ENCODE results near the gene C17orf67.
A peak's percentile ranks its signal among the peaks of the same experiment; 100 is the strongest.

The C17orf67 gene

DNA sequence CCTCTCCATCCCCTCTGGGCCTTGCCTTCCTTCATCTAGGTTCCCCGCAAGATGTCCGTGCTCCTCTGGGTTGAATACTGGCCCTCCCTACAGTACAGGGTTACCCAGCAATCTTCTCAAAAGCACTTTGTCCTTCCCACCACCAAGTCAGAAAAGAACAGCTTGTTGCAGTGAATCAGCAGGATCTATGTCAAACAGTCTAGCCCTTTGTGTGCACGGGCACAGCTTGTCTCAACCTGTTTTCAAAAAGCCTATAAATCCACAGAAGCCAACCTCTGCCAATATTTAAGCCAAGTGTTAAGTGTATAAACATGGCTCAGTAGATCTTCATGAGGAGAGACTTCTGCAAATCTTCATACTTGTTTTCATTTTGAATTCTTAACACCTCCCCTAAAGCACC lies 25.2 kb downstream of the C17orf67 start:
- DNase-seq (no peak), ATAC-seq (no peak)

DNA sequence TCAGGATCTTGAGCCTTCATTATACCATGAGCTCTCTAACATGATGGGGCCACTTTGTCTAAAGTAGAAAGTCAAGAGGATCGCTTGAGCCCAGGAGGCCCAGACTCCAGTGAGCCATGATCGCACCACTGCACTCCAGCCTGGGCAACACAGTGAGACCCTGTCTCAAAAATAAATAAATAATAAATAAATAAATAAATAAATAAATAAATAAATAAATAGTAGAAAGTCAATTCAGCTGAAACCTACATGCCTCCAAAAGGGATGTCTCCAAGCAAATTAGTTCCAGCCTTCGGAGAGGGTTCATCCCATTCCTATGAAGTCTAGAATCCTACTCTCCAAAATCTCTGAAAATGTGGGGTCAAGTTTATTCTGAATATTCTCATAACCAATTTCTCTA lies 26.0 kb downstream of the C17orf67 start:
- ATAC-seq: no peak

DNA sequence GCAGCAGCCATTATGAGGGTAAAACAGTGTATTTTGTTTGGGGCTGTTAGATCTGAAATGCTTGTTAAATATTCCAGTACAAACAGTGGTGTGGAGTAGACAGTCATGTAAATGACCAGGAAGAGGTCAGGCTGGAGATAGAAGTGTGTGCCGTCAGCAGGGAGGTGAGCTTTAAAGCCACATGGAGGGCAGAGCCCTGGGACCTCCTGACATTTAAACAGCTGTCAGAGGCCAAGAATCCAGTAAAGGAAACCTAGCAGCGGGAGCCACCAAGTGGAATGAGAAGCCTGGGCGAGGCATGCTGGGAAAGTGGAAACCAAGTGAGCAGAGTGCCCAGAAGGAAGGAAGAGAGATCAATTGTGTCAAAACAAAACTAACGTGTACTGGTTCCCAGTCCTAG lies 26.8 kb downstream of the C17orf67 start:
- ATAC-seq: no peak
- DNase-seq: no peak

More for the DNA sequence above, 26.0 kb downstream of the C17orf67 start:
- DNase-seq: no peak

DNA sequence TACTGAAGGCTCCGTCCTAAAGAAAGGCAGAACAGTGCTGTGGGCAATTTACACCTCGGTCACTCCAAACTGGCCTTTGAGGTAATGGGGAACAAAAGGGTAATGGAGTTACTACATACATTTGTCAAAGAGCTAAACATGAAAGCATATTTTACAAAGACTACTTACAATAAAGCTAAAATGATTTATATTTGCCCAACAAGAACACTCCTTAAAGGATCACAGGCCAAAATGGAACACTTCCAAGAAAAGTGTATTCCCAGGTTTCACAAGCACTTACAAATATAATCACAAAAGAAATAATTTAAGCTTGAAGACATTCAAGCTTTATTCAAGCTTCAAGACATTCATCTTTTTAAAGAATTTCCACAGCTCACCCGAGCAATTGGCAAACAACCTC lies 29.3 kb downstream of the C17orf67 start:
- no peak for DNase-seq
- no peak for ATAC-seq

- no peak for DNase-seq
- no peak for ATAC-seq
These were observed 30.6 kb downstream of the C17orf67 start for GRCh38 chr17:56803071-56803470.

GRCh38 chr17:56801459-56802178 lies 32.1 kb downstream of the C17orf67 start:
- no peak for DNase-seq
- no peak for ATAC-seq

- DNase-seq: no peak
- no peak for ATAC-seq
These were observed 34.8 kb downstream of the C17orf67 start for GRCh38 chr17:56798916-56799315.

DNA sequence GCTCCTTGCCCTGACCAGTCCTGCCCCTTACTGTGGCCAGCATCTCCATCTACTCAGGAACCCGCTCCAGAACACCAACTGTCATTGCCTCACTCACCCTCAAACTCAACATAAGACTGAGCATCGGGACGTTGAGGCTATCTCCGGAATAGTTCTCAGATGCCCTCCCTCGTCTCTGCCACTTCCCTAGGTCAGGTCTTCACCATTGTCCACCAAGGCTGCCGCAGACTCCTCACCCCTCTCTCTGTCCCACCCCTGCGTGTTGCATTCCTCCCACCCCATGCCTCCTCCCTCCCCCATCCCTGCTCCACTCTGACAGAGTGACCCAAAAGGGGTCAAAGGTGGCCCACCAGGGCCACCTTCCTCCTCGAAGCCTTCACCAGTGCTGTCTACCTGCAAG lies 37.2 kb downstream of the C17orf67 start:
- ATAC-seq (no peak), DNase-seq (no peak)

GRCh38 chr17:56795221-56795865 lies 38.4 kb downstream of the C17orf67 start:
- no peak for DNase-seq
- no peak for ATAC-seq

- no peak for DNase-seq
- no peak for ATAC-seq
These were observed 39.8 kb downstream of the C17orf67 start for GRCh38 chr17:56793957-56794356.

- DNase-seq (no peak), ATAC-seq (no peak)
These were observed 40.2 kb downstream of the C17orf67 start for GRCh38 chr17:56793531-56793930.

GRCh38 chr17:56792267-56792666 lies 41.5 kb downstream of the C17orf67 start:
- DNase-seq (no peak), ATAC-seq (no peak)

DNA sequence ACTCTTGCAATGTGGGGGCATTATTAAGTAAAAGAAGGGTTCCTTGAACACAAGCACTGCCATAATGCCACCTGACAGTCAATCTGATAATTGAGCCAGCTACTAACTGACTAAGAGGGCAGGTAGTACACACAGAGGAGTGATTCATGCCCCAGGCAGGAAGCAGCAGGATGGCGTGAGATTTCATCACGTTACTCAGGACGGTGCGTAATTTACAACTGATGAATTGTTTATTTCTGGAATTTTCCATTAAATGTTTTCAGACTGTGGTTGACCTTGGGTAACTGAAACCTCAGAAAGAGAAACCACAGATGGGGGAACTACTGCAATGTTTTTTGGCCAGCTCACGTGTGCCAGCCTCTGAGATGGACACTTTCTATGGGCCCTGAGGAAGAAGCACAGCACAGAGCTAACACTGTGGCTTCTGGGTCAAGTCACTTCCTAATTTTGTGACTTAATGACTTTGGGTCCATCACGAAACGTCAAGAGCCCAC lies 46.7 kb downstream of the C17orf67 start:
- peak; percentile 56 for DNase-seq
- ATAC-seq: peak; percentile 98

GRCh38 chr17:56785997-56786680 lies 47.6 kb downstream of the C17orf67 start:
- no peak for ATAC-seq
- peak; percentile 12 for DNase-seq

DNA sequence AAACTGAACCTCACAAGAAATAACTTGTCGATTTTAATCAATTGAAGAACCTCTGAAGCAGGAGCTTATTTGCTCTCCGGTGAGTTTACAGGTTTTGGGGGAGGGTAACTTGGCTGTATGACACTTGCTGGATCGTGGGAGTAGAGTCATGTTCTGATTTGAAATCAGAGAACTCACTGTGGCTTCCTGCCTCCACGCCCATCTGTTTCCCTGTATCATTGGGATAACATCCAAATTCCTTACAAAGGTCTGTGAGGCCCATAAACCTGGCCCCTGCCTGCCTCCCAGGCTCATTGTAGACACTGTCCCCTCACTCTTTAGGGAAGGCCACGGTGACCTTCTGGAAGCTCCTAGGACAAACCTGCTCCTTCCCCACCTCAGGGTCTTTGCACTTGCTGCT lies 48.3 kb downstream of the C17orf67 start:
- DNase-seq (no peak), ATAC-seq (no peak)

- ATAC-seq (no peak), DNase-seq (no peak)
These were observed 51.4 kb downstream of the C17orf67 start for GRCh38 chr17:56782338-56782737.

- ATAC-seq: no peak
These were observed 51.8 kb downstream of the C17orf67 start for GRCh38 chr17:56781906-56782305.

GRCh38 chr17:56779898-56780777 lies 53.6 kb downstream of the C17orf67 start:
- ATAC-seq (peak; percentile 92), DNase-seq (peak; percentile 91)

More at GRCh38 chr17:56781906-56782305, 51.8 kb downstream of the C17orf67 start:
- DNase-seq: no peak

GRCh38 chr17:56779322-56779721 lies 54.4 kb downstream of the C17orf67 start:
- ATAC-seq: no peak
- no peak for DNase-seq

- ATAC-seq (no peak), DNase-seq (no peak)
These were observed 54.8 kb downstream of the C17orf67 start for GRCh38 chr17:56778898-56779297.

- ATAC-seq: no peak
- no peak for DNase-seq
These were observed 55.9 kb downstream of the C17orf67 start for GRCh38 chr17:56777859-56778258.

GRCh38 chr17:56774650-56775049 lies 59.1 kb downstream of the C17orf67 start:
- DNase-seq: no peak
- no peak for ATAC-seq
